Cardiac muscle cell (in vitro differentiated cells and primary cell): ENCODE measurements around the gene OTULIN. TPM values are rescaled to one million over a fixed set of nuclear protein-coding genes. Genes with fewer than 3 reads are reported as not detected.

Experiments used
- DNase-seq, 2 donors: peaks; one replicate each; pipeline versions ENCODE4 v3.0.0 to v3.0.0-alpha.2; 2010 to 2017; ENCODE audit warnings: low read depth in 1 of 2, low spot score in 1 of 2
- H3K27ac ChIP-seq: fragments of 200-600 bp; sonication (generic); 2 replicates; pipeline ENCODE4 v1.5.1; 2016
- H3K27me3 ChIP-seq: fragments of 200-600 bp; sonication (generic); 2 replicates; pipeline ENCODE4 v1.6.0; 2016; ENCODE audit warnings: control low read depth
- H3K36me3 ChIP-seq: fragments of 200-600 bp; sonication (generic); 2 replicates; pipeline ENCODE4 v1.5.1; 2016; ENCODE audit warnings: control low read depth
- H3K4me1 ChIP-seq: fragments of 200-600 bp; sonication (generic); 2 replicates; pipeline ENCODE4 v1.8.1; 2017; ENCODE audit warnings: low read depth, mild to moderate bottlenecking, mixed run types
- H3K4me3 ChIP-seq: fragments of 200-600 bp; sonication (generic); 2 replicates; pipeline ENCODE4 v1.5.1; 2016; ENCODE audit warnings: mild to moderate bottlenecking
- H3K9me3 ChIP-seq: fragments of 200-600 bp; sonication (generic); 2 replicates; pipeline ENCODE4 v1.5.1; 2017; ENCODE audit warnings: low read depth, mild to moderate bottlenecking, control low read depth
- polyA plus RNA-seq: library from polyadenylated mRNA; unstranded; fragments of >200 nt; fragmentation: Nextera tagmentation; extraction: Ambion mirVana; gene quantifications from 2 replicates; pipeline ENCODE4 v1.2.1, GENCODE V29; 2016
- total RNA-seq: library from RNA; depleted of rRNA; stranded (reverse); fragments of >200 nt; gene quantifications from 2 replicates; pipeline ENCODE4 v1.2.3, GENCODE V29; 2016
- TF ChIP-seq, protein P1 (sequence below): IDR thresholded peaks from 2 replicates; pipeline ENCODE4 v1.5.1; 2012; ENCODE audit warnings: low read depth, mild to moderate bottlenecking, low read length

Gene OTULIN
- total and polyA plus RNA-seq, 2 experiments from 2014 or later, result 17.1 to 31.2 TPM

DNA sequence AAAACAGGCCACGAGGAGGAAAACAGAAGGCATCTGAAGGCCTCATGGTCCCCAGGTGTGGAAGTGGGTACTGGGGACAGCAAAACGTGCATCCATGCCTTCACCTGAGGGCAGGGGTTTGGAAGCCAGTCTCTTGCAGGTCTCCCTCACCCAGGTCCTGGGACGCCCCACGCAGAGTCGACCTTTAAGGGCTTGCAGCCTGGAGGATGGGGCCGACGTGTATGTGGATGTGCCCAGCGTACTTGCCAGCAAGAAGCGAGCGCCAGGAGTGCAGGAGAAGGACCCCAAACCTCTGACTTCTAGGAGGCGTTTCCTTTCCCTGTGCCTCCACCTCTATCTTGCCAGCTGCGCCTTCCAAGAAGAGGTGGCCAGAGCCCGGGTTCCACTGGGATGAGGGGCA is 65.9 kb downstream of the OTULIN start:
- no peak overlapping the region for H3K27ac ChIP-seq
- H3K9me3 ChIP-seq, result no peaks in the 10 kb centered on the region
- peaks cover 26% of the 10 kb centered on the region for H3K4me1 ChIP-seq
- H3K4me3 ChIP-seq, result no peak overlapping the region
- H3K27me3 ChIP-seq, result no peaks in the 10 kb centered on the region
- no peak for DNase-seq
- no peaks in the 10 kb centered on the region for H3K36me3 ChIP-seq
- TF ChIP-seq, protein P1, sequence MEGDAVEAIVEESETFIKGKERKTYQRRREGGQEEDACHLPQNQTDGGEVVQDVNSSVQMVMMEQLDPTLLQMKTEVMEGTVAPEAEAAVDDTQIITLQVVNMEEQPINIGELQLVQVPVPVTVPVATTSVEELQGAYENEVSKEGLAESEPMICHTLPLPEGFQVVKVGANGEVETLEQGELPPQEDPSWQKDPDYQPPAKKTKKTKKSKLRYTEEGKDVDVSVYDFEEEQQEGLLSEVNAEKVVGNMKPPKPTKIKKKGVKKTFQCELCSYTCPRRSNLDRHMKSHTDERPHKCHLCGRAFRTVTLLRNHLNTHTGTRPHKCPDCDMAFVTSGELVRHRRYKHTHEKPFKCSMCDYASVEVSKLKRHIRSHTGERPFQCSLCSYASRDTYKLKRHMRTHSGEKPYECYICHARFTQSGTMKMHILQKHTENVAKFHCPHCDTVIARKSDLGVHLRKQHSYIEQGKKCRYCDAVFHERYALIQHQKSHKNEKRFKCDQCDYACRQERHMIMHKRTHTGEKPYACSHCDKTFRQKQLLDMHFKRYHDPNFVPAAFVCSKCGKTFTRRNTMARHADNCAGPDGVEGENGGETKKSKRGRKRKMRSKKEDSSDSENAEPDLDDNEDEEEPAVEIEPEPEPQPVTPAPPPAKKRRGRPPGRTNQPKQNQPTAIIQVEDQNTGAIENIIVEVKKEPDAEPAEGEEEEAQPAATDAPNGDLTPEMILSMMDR, result no peak

DNA sequence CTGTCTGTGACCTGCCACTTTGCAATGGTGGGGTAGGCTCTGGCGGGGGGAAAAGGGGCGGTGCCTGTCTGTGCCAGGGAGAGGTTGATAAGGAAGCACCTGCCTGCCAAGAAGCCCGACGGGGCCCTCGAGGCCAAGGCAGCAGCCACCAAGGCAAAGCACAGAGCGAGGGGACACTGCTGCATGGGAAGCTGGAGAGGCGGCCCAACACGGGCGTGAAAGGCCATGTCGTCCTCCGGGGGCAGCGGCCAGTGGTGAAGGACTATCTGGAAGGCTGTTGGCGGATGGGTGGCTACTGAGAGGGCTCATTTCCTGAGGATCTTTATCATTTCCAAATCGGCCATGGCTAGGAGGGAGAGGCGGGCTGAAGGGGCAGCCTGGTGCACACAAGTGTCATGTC is 66.4 kb downstream of the OTULIN start:
- DNase-seq, result no peak
- Histone ChIP-seq H3K9me3 (no peaks in the 10 kb centered on the region), H3K4me1 (peaks cover 23% of the 10 kb centered on the region), H3K4me3 (no peak overlapping the region), H3K27ac (no peak overlapping the region), H3K36me3 (no peaks in the 10 kb centered on the region), H3K27me3 (no peaks in the 10 kb centered on the region)
- TF ChIP-seq, protein P1, result no peak

DNA sequence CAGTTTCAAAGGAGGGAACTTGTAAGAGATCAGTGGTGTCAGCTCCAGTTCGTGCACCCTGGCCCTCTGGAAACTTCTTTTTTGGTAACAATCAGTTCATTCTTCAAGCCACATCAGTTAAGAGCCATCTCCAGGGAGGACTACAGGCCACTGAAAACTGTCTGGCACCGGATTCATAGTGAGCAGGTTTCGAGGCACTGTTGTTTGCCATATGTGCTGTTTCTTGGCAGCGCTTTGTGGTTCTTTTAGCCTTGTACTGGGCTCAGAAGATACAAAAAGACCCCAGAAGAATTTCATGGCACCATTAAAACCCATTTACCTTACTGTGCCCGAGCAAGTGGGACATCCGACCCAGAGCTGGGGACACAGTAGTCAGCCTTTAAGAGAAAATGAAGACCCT is 68.5 kb downstream of the OTULIN start:
- no peaks in the 10 kb centered on the region for H3K9me3 ChIP-seq
- no peaks in the 10 kb centered on the region for H3K27me3 ChIP-seq
- no peak for DNase-seq
- H3K4me1 ChIP-seq, result peaks cover 6% of the 10 kb centered on the region
- TF ChIP-seq, protein P1, result no peak
- no peak overlapping the region for H3K4me3 ChIP-seq
- no peaks in the 10 kb centered on the region for H3K36me3 ChIP-seq
- no peak overlapping the region for H3K27ac ChIP-seq

DNA sequence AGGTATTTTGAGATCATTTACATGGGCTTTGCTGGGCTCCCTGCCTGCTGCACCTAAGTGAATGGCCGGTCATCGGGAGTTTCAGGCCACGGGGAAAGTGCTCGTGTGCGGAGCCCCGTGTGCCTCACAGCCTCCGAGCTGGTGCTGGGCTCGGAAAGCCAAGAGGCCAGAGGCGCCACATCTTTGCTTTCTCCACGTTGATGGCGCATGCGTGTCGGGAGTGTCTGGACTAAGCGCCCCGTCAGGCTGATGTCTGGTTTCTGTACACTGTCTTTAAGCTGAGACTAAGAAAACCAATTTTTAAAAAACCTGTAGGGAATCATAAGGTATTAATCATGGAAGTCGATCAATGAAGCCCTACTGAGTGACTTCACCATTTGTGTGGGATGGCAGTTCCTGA is 69.1 kb downstream of the OTULIN start:
- Histone ChIP-seq H3K4me1 (no peaks in the 10 kb centered on the region), H3K36me3 (no peaks in the 10 kb centered on the region), H3K27ac (no peak overlapping the region), H3K4me3 (no peak overlapping the region), H3K9me3 (no peaks in the 10 kb centered on the region), H3K27me3 (no peaks in the 10 kb centered on the region)
- TF ChIP-seq, protein P1, result no peak
- no peak for DNase-seq

DNA sequence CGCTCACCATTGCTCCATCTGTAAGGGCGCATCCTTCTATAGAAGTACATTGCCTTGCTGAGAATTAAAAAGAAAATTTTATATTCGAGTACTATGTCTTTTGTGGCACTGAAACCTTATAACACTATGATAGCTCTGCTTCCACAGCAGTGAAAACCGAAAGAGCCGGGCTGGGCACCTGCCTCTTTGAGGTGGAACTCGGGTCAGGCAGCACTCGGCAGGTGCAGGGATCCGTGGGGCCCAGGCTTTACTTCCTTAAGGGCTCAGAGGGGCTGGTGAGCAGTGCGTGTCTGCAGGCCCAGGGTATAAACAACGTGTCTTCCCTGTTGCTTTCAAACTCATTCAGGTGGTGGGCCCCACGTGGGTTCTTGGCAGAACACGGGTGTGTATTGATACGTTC is 69.9 kb downstream of the OTULIN start:
- no peak overlapping the region for H3K4me3 ChIP-seq
- no peak for DNase-seq
- TF ChIP-seq, protein P1, result no peak
- H3K27me3 ChIP-seq, result no peaks in the 10 kb centered on the region
- no peaks in the 10 kb centered on the region for H3K4me1 ChIP-seq
- H3K9me3 ChIP-seq, result no peaks in the 10 kb centered on the region
- H3K27ac ChIP-seq, result no peak overlapping the region
- no peaks in the 10 kb centered on the region for H3K36me3 ChIP-seq

DNA sequence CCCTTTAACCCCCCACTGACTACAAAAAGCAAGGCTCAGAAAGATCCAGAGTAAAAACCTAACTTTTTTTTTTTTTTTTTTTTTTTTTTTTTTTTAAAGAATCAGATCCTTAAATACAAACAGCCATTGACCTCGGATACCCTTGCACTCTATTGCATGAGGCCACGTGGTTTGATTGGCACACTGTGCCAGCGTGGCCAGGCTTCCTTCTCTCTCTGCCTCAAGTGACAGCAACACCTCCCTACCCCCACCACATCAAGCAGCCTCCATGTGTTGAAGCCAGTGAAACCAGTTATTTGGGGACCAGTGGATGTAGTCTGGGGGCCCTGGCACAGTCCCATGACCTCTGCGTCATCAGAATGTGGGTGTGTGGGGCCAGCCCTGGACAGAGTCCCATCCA is 71.4 kb downstream of the OTULIN start:
- Histone ChIP-seq H3K9me3 (no peaks in the 10 kb centered on the region), H3K27me3 (no peaks in the 10 kb centered on the region), H3K36me3 (no peaks in the 10 kb centered on the region), H3K27ac (no peak overlapping the region), H3K4me3 (no peak overlapping the region), H3K4me1 (peaks cover 8% of the 10 kb centered on the region)
- TF ChIP-seq, protein P1, result no peak
- DNase-seq, result no peak
